HCT116 (cell line): ENCODE results near the gene AHR. TPM values are rescaled to one million over a fixed set of nuclear protein-coding genes. Genes with fewer than 3 reads are reported as not detected.
A peak's percentile ranks its signal among the peaks of the same experiment; 100 is the strongest.

Experiments
- ATAC-seq: fragments of 200-7000 bp; cut with Tn5 transposase; 2 replicates; pipeline ENCODE4 v1.9.1; 2020; ENCODE audit warnings: mild to moderate bottlenecking, moderate library complexity
- BruUV-seq: library from RNA; stranded (reverse); fragments of 400-500 nt; replicated peaks from 2 replicates; lab custom pipeline; 2021; lab: Mats Ljungman, UMichigan
- CTCF ChIA-PET: fragments of 300-600 bp; sonication (Branson Sonifier 250); formaldehyde crosslinking; loops from one replicate; lab custom pipeline; 2021; ENCODE audit warnings: antibody characterized with exemption; lab: Charles Lee
- POLR2A ChIA-PET: fragments of 300-600, 350-600 bp; sonication (Branson Sonifier 250); formaldehyde crosslinking; loops from one replicate; lab custom pipeline; 2021; ENCODE audit warnings: antibody characterized with exemption; lab: Charles Lee
- RAD21 ChIA-PET, 2 experiments: fragments of 300-600 bp; sonication (Branson Sonifier 250); formaldehyde crosslinking; loops; one replicate each; lab custom pipeline; 2023; ENCODE audit warnings: low total read pairs in 2 of 2; ENCODE audit not compliant: uncharacterized antibody in 2 of 2, unreplicated experiment in 2 of 2, low non-redundant PET in 1 of 2; lab: Charles Lee
- DNase-seq: peaks from one replicate; pipeline ENCODE4 v3.0.0-alpha.2; 2010; ENCODE audit warnings: low read depth, low spot score
- H2AFZ ChIP-seq: fragments of 200-600 bp; shearing (Covaris generic), sonication (generic); 2 replicates; pipeline ENCODE4 v1.6.1; 2017; ENCODE audit warnings: low read depth, mixed run types, mixed read lengths, antibody characterized with exemption, low read length; ENCODE audit not compliant: poor library complexity, severe bottlenecking
- H3K27ac ChIP-seq: 2 replicates; pipeline ENCODE4 v1.5.1; 2012; ENCODE audit warnings: low read depth, low read length
- H3K27me3 ChIP-seq: fragments of 200-600 bp; sonication (generic); 2 replicates; pipeline ENCODE4 v1.6.1; 2016; ENCODE audit warnings: mixed run types, low read length, mixed read lengths; ENCODE audit not compliant: insufficient read depth
- H3K36me3 ChIP-seq, 2 experiments: fragments of 200-500 bp in 1 of 2; fragments of 200-600 bp in 1 of 2; sonication (Bioruptor generic) in 1 of 2; sonication (generic) in 1 of 2; 2 replicates each; pipeline versions ENCODE4 v1.5.1 to v1.6.1; 2014 to 2016; ENCODE audit warnings: low read length in 2 of 2, inconsistent platforms in 1 of 2, mixed read lengths in 1 of 2, mixed run types in 1 of 2; ENCODE audit not compliant: insufficient read depth in 2 of 2, control insufficient read depth in 1 of 2
- H3K4me1 ChIP-seq, 2 experiments: fragments of 200-600 bp in 1 of 2; sonication (generic) in 1 of 2; 2 replicates each; pipeline versions ENCODE4 v1.5.1 to v1.6.1; 2012 to 2017; ENCODE audit warnings: low read length in 2 of 2, inconsistent platforms in 1 of 2, mild to moderate bottlenecking in 1 of 2, mixed read lengths in 1 of 2, mixed run types in 1 of 2, moderate library complexity in 1 of 2; ENCODE audit not compliant: insufficient read depth in 2 of 2, control insufficient read depth in 1 of 2
- H3K4me2 ChIP-seq: fragments of 200-600 bp; sonication (generic); 2 replicates; pipeline ENCODE4 v1.6.1; 2017; ENCODE audit warnings: mixed run types, low read length, mixed read lengths
- H3K4me3 ChIP-seq, 2 experiments: fragments of 200-600 bp in 1 of 2; sonication (generic) in 1 of 2; replicated peaks in 1 of 2; 2 replicates each; pipeline ENCODE4 v1.5.1; 2011 to 2016; ENCODE audit warnings: low read length in 2 of 2, control low read depth in 1 of 2, low read depth in 1 of 2, mild to moderate bottlenecking in 1 of 2, mixed read lengths in 1 of 2, mixed run types in 1 of 2
- H3K79me2 ChIP-seq: fragments of 200-600 bp; sonication (generic); 2 replicates; pipeline ENCODE4 v1.6.1; 2017; ENCODE audit warnings: mild to moderate bottlenecking, mixed run types, low read length, moderate library complexity, mixed read lengths; ENCODE audit not compliant: insufficient read depth
- H3K9ac ChIP-seq: fragments of 200-600 bp; sonication (generic); 2 replicates; pipeline ENCODE4 v1.6.1; 2016; ENCODE audit warnings: low read length, mixed read lengths
- H3K9me2 ChIP-seq: fragments of 200-600 bp; sonication (generic), shearing (Covaris generic); 2 replicates; pipeline ENCODE4 v1.6.1; 2017; ENCODE audit warnings: mixed run types, mild to moderate bottlenecking, moderate library complexity; ENCODE audit not compliant: insufficient read depth
- H3K9me3 ChIP-seq, 2 experiments: fragments of 200-500 bp in 1 of 2; fragments of 200-600 bp in 1 of 2; sonication (Bioruptor generic) in 1 of 2; sonication (generic) in 1 of 2; 2 replicates each; pipeline ENCODE4 v1.6.1; 2014 to 2017; ENCODE audit warnings: low read length in 2 of 2, mixed read lengths in 2 of 2, inconsistent platforms in 1 of 2, low read depth in 1 of 2, mild to moderate bottlenecking in 1 of 2, mixed run types in 1 of 2, moderate library complexity in 1 of 2; ENCODE audit not compliant: control insufficient read depth in 1 of 2, insufficient read depth in 1 of 2
- H4K20me1 ChIP-seq: fragments of 200-600 bp; sonication (generic), shearing (Covaris generic); 2 replicates; pipeline ENCODE4 v1.6.1; 2017; ENCODE audit warnings: mixed run types, mild to moderate bottlenecking, moderate library complexity; ENCODE audit not compliant: insufficient read depth
- CBX3 ChIP-seq: IDR thresholded peaks from 2 replicates; pipeline ENCODE4 v1.6.1; 2012; ENCODE audit warnings: low read depth
- CEBPB ChIP-seq: IDR thresholded peaks from 2 replicates; pipeline ENCODE4 v1.6.1; 2012; ENCODE audit warnings: low read depth
- CTCF ChIP-seq, 3 experiments: fragments of 200-600 bp in 1 of 3; sonication (generic) in 1 of 3; IDR thresholded peaks in 2 of 3; conservative IDR thresholded peaks in 1 of 3; 2 replicates each; pipeline ENCODE4 v1.5.1; 2012 to 2017; ENCODE audit warnings: low read depth in 2 of 3, low read length in 2 of 3, antibody characterized with exemption in 1 of 3, borderline replicate concordance in 1 of 3, control low read depth in 1 of 3, mild to moderate bottlenecking in 1 of 3, mixed read lengths in 1 of 3, mixed run types in 1 of 3, moderate library complexity in 1 of 3; ENCODE audit not compliant: insufficient read depth in 1 of 3
- FOSL1 ChIP-seq: IDR thresholded peaks from 2 replicates; pipeline ENCODE4 v1.6.1; 2012; ENCODE audit warnings: low read depth
- JUND ChIP-seq: IDR thresholded peaks from 2 replicates; pipeline ENCODE4 v1.6.1; 2012
- POLR2AphosphoS5 ChIP-seq: IDR thresholded peaks from 2 replicates; pipeline ENCODE4 v1.6.1; 2011; ENCODE audit warnings: mild to moderate bottlenecking, low read depth, low read length, moderate library complexity
- RAD21 ChIP-seq: IDR thresholded peaks from 2 replicates; pipeline ENCODE4 v1.6.1; 2012; ENCODE audit warnings: low read depth, mild to moderate bottlenecking
- REST ChIP-seq: IDR thresholded peaks from 2 replicates; pipeline ENCODE4 v1.6.1; 2012; ENCODE audit warnings: low read depth
- SIN3A ChIP-seq: IDR thresholded peaks from 2 replicates; pipeline ENCODE4 v1.6.1; 2012; ENCODE audit warnings: low read depth
- SP1 ChIP-seq: IDR thresholded peaks from 2 replicates; pipeline ENCODE4 v1.6.1; 2012; ENCODE audit warnings: low read depth
- TCF7L2 ChIP-seq: IDR thresholded peaks from 2 replicates; pipeline ENCODE4 v1.7.0; 2011; ENCODE audit warnings: borderline replicate concordance, inconsistent platforms; ENCODE audit not compliant: insufficient read depth, insufficient read length; ENCODE audit errors: extremely low read depth
- ZFX ChIP-seq: fragments of 450-650 bp; IDR thresholded peaks from 2 replicates; pipeline ENCODE4 v1.6.1; 2017
- intact Hi-C: fragments of 100-400 bp; cut with micrococcal nuclease; formaldehyde crosslinking; loops from 2 replicates; pipeline ENCODE4 v1.10.0; 2022
- total RNA-seq: library from RNA; stranded (reverse); gene quantifications from one replicate; pipeline ENCODE4 v1.2.1, GENCODE V29; 2021; ENCODE audit not compliant: unreplicated experiment

Gene AHR
- total RNA-seq, 1 experiment from 2014 or later = 29.7 TPM

- no peak for DNase-seq
- CTCF ChIA-PET = interaction anchor here (1.5 to 2.7 kb wide), 2 partner anchors 19 to 320 kb away, joined by 3 to 16 read pairs; no protein-coding TSS in a partner anchor
- peaks cover 88% of the 10 kb centered on the region for H3K79me2 ChIP-seq
- H3K9me2 ChIP-seq = no peaks in the 10 kb centered on the region
- intact Hi-C loops = loop anchor here (5.0 to 10.0 kb wide), 3 partner anchors 230 to 1188 kb away; no protein-coding TSS in a partner anchor
- POLR2A ChIA-PET = no interaction called here
- no peak overlapping the region for H3K27ac ChIP-seq
- RAD21 ChIA-PET = no interaction called here
- H3K36me3 ChIP-seq = no peaks in the 10 kb centered on the region
- H3K4me3 ChIP-seq = no peak overlapping the region
- H2AFZ ChIP-seq = no peak overlapping the region
- H3K9me3 ChIP-seq = no peaks in the 10 kb centered on the region
- BruUV-seq = no TSS peak
- peak; percentile 34; the same call in 1 of the 2 replicates for TF ChIP-seq RAD21
- no peak for TF ChIP-seq REST
- no peak for TF ChIP-seq ZFX
- TF ChIP-seq CEBPB = no peak
- H3K4me1 ChIP-seq = peaks cover 23 to 51% of the 10 kb centered on the region in 2 experiments
- H3K4me2 ChIP-seq = no peak overlapping the region
- no peak for ATAC-seq
- H3K9ac ChIP-seq = no peak overlapping the region
- no peaks in the 10 kb centered on the region for H4K20me1 ChIP-seq
- no peaks in the 10 kb centered on the region for H3K27me3 ChIP-seq
Measured at GRCh38 chr7:17302575-17303142, 4.2 kb downstream of the AHR start.

- H2AFZ ChIP-seq = no peak overlapping the region
- peaks cover 100% of the 10 kb centered on the region for H3K79me2 ChIP-seq
- H3K27me3 ChIP-seq = no peaks in the 10 kb centered on the region
- H3K27ac ChIP-seq = peak overlapping the region; percentile 49; the same call in 1 of the 2 replicates
- POLR2A ChIA-PET = no interaction called here
- TF ChIP-seq FOSL1 (peak; percentile 92), SIN3A (peak; percentile 49), CTCF (IDR thresholded peaks at IDR 0.05 in 2 of 3, conservative IDR thresholded peaks at IDR 0.05 in 1 of 3; ENCODE audit: borderline replicate concordance in 1 of 3, insufficient read depth in 1 of 3, low read depth in 2 of 3, low read length in 2 of 3) (no peak), CEBPB (peak; percentile 59; the same call in 1 of the 2 replicates), JUND (peak; percentile 90), SP1 (peak; percentile 78), RAD21 (no peak), POLR2AphosphoS5 (peak; percentile 49; the same call in 1 of the 2 replicates), ZFX (no peak), TCF7L2 (peak; percentile 10), CBX3 (peak; percentile 39; the same call in 1 of the 2 replicates)
- TF ChIP-seq, all 23 proteins: peak for 8
- Histone ChIP-seq H4K20me1 (no peaks in the 10 kb centered on the region), H3K36me3 (no peaks in the 10 kb centered on the region), H3K9me3 (no peaks in the 10 kb centered on the region), H3K4me2 (peak overlapping the region; percentile 71), H3K4me3 (peak overlapping the region in 1 of 2 experiments; percentile 44; a peak in 3 of 4 replicates), H3K4me1 (peaks cover 23 to 51% of the 10 kb centered on the region in 2 experiments), H3K9ac (no peak overlapping the region), H3K9me2 (no peaks in the 10 kb centered on the region)
- ChIA-PET RAD21 (no interaction called here), CTCF (no interaction called here)
- intact Hi-C loops = loop anchor here (5.0 to 10.0 kb wide), 3 partner anchors 227 to 1190 kb away; no protein-coding TSS in a partner anchor
- DNase-seq (peak; percentile 88), ATAC-seq (peak; percentile 84)
- BruUV-seq = no TSS peak
Measured at GRCh38 chr7:17304926-17305325, 6.5 kb downstream of the AHR start.
